A673 (cell line): ENCODE results near the gene ZNF445. TPM values are rescaled to one million over a fixed set of nuclear protein-coding genes. Genes with fewer than 3 reads are reported as not detected.

Experiments used
- BruUV-seq: library from RNA; stranded (reverse); fragments of 400-500 nt; replicated peaks from 2 replicates; lab custom pipeline; 2021; lab: Mats Ljungman, UMichigan
- CTCF ChIA-PET: fragments of 300-600 bp; sonication (Branson Sonifier 250); formaldehyde crosslinking; loops from one replicate; lab custom pipeline; 2022; ENCODE audit warnings: antibody characterized with exemption; lab: Charles Lee
- POLR2A ChIA-PET: fragments of 300-600 bp; sonication (Branson Sonifier 250); formaldehyde crosslinking; loops from one replicate; lab custom pipeline; 2022; ENCODE audit warnings: antibody characterized with exemption; ENCODE audit not compliant: low non-redundant PET; lab: Charles Lee
- DNase-seq: peaks from one replicate; pipeline ENCODE4 v3.0.0-alpha.2; 2015; ENCODE audit warnings: low spot score
- H3K27ac ChIP-seq: fragments of 200-600 bp; sonication (generic); 2 replicates; pipeline ENCODE4 v1.5.1; 2016; ENCODE audit warnings: mixed run types, low read depth, mild to moderate bottlenecking, mixed read lengths, antibody characterized with exemption, low read length; ENCODE audit not compliant: poor library complexity, severe bottlenecking
- H3K27me3 ChIP-seq: fragments of 200-600 bp; sonication (generic); replicated peaks from 2 replicates; pipeline ENCODE4 v1.6.1; 2017; ENCODE audit warnings: mixed run types, low read depth, mild to moderate bottlenecking, mixed read lengths, antibody characterized with exemption, low read length; ENCODE audit not compliant: insufficient read depth, poor library complexity
- H3K36me3 ChIP-seq: fragments of 200-600 bp; sonication (generic); 2 replicates; pipeline ENCODE4 v1.6.1; 2016; ENCODE audit warnings: mixed run types, mild to moderate bottlenecking, mixed read lengths, antibody characterized with exemption, low read length; ENCODE audit not compliant: insufficient read depth, poor library complexity, severe bottlenecking
- H3K4me1 ChIP-seq: fragments of 200-600 bp; sonication (generic); 2 replicates; pipeline ENCODE4 v1.6.1; 2017; ENCODE audit warnings: mixed run types, mild to moderate bottlenecking, mixed read lengths, antibody characterized with exemption, low read length; ENCODE audit not compliant: insufficient read depth, poor library complexity, severe bottlenecking
- H3K4me3 ChIP-seq: fragments of 200-600 bp; sonication (generic); 2 replicates; pipeline ENCODE4 v1.5.1; 2016; ENCODE audit warnings: low read depth, mixed run types, mild to moderate bottlenecking, mixed read lengths, low read length; ENCODE audit not compliant: poor library complexity, severe bottlenecking
- H3K9me3 ChIP-seq: fragments of 200-600 bp; sonication (generic); 2 replicates; pipeline ENCODE4 v1.6.1; 2016; ENCODE audit warnings: mixed run types, low read depth, mild to moderate bottlenecking, mixed read lengths, antibody characterized with exemption, low read length; ENCODE audit not compliant: poor library complexity, severe bottlenecking
- CTCF ChIP-seq: fragments of 300-800, 200-600 bp; sonication (generic); conservative IDR thresholded peaks from 2 replicates; pipeline ENCODE4 v1.5.1; 2017; ENCODE audit warnings: low read depth, mild to moderate bottlenecking, antibody characterized with exemption, low read length, moderate library complexity, mixed read lengths
- EZH2 ChIP-seq: fragments of 200-600 bp; sonication (generic); IDR thresholded peaks from 2 replicates; pipeline ENCODE4 v1.6.1; 2017; ENCODE audit warnings: borderline replicate concordance, low read depth, mild to moderate bottlenecking, mixed read lengths, antibody characterized with exemption, low read length; ENCODE audit not compliant: poor library complexity, severe bottlenecking
- intact Hi-C: fragments of 100-400 bp; cut with micrococcal nuclease; formaldehyde crosslinking; loops from one replicate; pipeline ENCODE4 v1.10.0; 2022; ENCODE audit not compliant: unreplicated experiment
- total RNA-seq: library from RNA; stranded (reverse); gene quantifications from 2 replicates; pipeline ENCODE4 v1.2.3, GENCODE V29; 2021

Gene ZNF445
- total RNA-seq, 1 experiment from 2014 or later, result 18.6 TPM

GRCh38 chr3:44521721-44522120 is 44.3 kb upstream of the ZNF445 start:
- ChIA-PET CTCF (no interaction called here), POLR2A (no interaction called here)
- BruUV-seq, result no TSS peak
- Histone ChIP-seq H3K4me1 (no peaks in the 10 kb centered on the region), H3K27ac (no peak overlapping the region), H3K4me3 (no peak overlapping the region), H3K9me3 (no peaks in the 10 kb centered on the region), H3K27me3 (no peaks in the 10 kb centered on the region), H3K36me3 (no peaks in the 10 kb centered on the region)
- intact Hi-C loops, result no loop called here
- DNase-seq, result no peak
- TF ChIP-seq CTCF (no peak), EZH2 (no peak)

- intact Hi-C loops, result no loop called here
- CTCF ChIA-PET, result no interaction called here
- no TSS peak for BruUV-seq
These were observed 41.3 kb upstream of the ZNF445 start for GRCh38 chr3:44518782-44519156.

GRCh38 chr3:44516230-44516629 is 38.8 kb upstream of the ZNF445 start:
- H3K36me3 ChIP-seq, result no peaks in the 10 kb centered on the region
- H3K27me3 ChIP-seq, result no peaks in the 10 kb centered on the region
- BruUV-seq, result no TSS peak
- no peak for DNase-seq
- H3K4me1 ChIP-seq, result no peaks in the 10 kb centered on the region
- no peak overlapping the region for H3K27ac ChIP-seq
- ChIA-PET CTCF (no interaction called here), POLR2A (no interaction called here)
- no peak overlapping the region for H3K4me3 ChIP-seq
- TF ChIP-seq EZH2, result no peak
- no peak for TF ChIP-seq CTCF
- intact Hi-C loops, result no loop called here
- H3K9me3 ChIP-seq, result no peaks in the 10 kb centered on the region

More at GRCh38 chr3:44518782-44519156, 41.3 kb upstream of the ZNF445 start:
- DNase-seq, result no peak
- H3K9me3 ChIP-seq, result no peaks in the 10 kb centered on the region
- no peak overlapping the region for H3K4me3 ChIP-seq
- H3K4me1 ChIP-seq, result no peaks in the 10 kb centered on the region
- no peaks in the 10 kb centered on the region for H3K27me3 ChIP-seq
- no peak overlapping the region for H3K27ac ChIP-seq
- TF ChIP-seq CTCF (no peak), EZH2 (no peak)
- H3K36me3 ChIP-seq, result no peaks in the 10 kb centered on the region
- POLR2A ChIA-PET, result no interaction called here
